Tibial nerve (tissue), 4 donors: Measurements from ENCODE around the gene HPS4. TPM values are rescaled to one million over a fixed set of nuclear protein-coding genes. Genes with fewer than 3 reads are reported as not detected.

Experiments used
- DNase-seq, 2 donors: peaks; one replicate each; pipeline ENCODE4 v3.0.0-alpha.2; 2019; ENCODE audit warnings: low spot score in 2 of 2
- H3K27ac ChIP-seq, 4 donors: fragments of 200-600 bp; sonication (generic) in 3 of 4; one replicate each; pipeline ENCODE4 v1.5.1; 2017 to 2019; ENCODE audit warnings: mild to moderate bottlenecking in 1 of 4
- H3K27me3 ChIP-seq, 2 donors: fragments of 200-600 bp; sonication (generic) in 1 of 2; one replicate each; pipeline versions ENCODE4 v1.5.1 to v1.6.0; 2017 to 2019
- H3K36me3 ChIP-seq, 3 donors: fragments of 200-600 bp; sonication (generic); one replicate each; pipeline ENCODE4 v1.5.1; 2018 to 2019
- H3K4me1 ChIP-seq, 4 donors: fragments of 200-600 bp; sonication (generic) in 3 of 4; one replicate each; pipeline ENCODE4 v1.5.1; 2017 to 2019
- H3K4me3 ChIP-seq, 4 donors: fragments of 200-600 bp; sonication (generic) in 3 of 4; one replicate each; pipeline ENCODE4 v1.5.1; 2017 to 2019; ENCODE audit warnings: mild to moderate bottlenecking in 1 of 4, moderate library complexity in 1 of 4
- H3K9me3 ChIP-seq, 4 donors: fragments of 200-600 bp; sonication (generic) in 3 of 4; one replicate each; pipeline ENCODE4 v1.5.1; 2017 to 2019
- CTCF ChIP-seq, 5 experiments: fragments of 200-600 bp in 3 of 5; fragments of 450-650 bp in 2 of 5; sonication (generic) in 3 of 5; IDR thresholded peaks; one replicate each; pipeline ENCODE4 v1.5.1; 2016 to 2019; ENCODE audit warnings: antibody characterized with exemption in 5 of 5, mild to moderate bottlenecking in 3 of 5, moderate library complexity in 2 of 5
- EP300 ChIP-seq, 2 donors: sonication (generic); formaldehyde crosslinking; IDR thresholded peaks; one replicate each; pipeline ENCODE4 v1.6.1; 2017; ENCODE audit warnings: antibody characterized with exemption in 2 of 2, mild to moderate bottlenecking in 1 of 2
- POLR2A ChIP-seq, 2 donors: fragments of 450-650 bp; IDR thresholded peaks; one replicate each; pipeline ENCODE4 v1.6.1; 2017; ENCODE audit warnings: antibody characterized with exemption in 2 of 2, mild to moderate bottlenecking in 2 of 2, moderate library complexity in 2 of 2
- WGBS, 2 donors: methylation state at CpG; one replicate each; pipeline ENCODE4 v1.1.5; 2018; 5-methylcytosine and 5-hydroxymethylcytosine counted together
- total RNA-seq, 4 donors: library from RNA; depleted of rRNA; stranded (reverse); fragments of >200 nt; gene quantifications; one replicate each; pipeline ENCODE4 v1.1.0, GENCODE V29; 2016

Gene HPS4
- total RNA-seq, 4 donors from 2014 or later, result 32.7 to 62.3 (median 46.0) TPM

GRCh38 chr22:26486394-26486793, 2.8 kb upstream of the HPS4 start:
- no peak for DNase-seq
- TF ChIP-seq POLR2A (IDR thresholded peaks at IDR 0.05) (no peak), EP300 (IDR thresholded peaks at IDR 0.05) (no peak), CTCF (IDR thresholded peaks at IDR 0.05) (no peak)
- 80 to 82% methylated on average over 5 of the region's 5 CpGs for WGBS, 2 donors

GRCh38 chr22:26485806-26486390, 2.3 kb upstream of the HPS4 start:
- no peak for TF ChIP-seq EP300 (IDR thresholded peaks at IDR 0.05)
- TF ChIP-seq POLR2A (IDR thresholded peaks at IDR 0.05), result no peak
- no peak for TF ChIP-seq CTCF (IDR thresholded peaks at IDR 0.05)
- Histone ChIP-seq H3K36me3 (peaks cover 0 to 56% (median 11%) of the 10 kb centered on the region in 3 donors), H3K9me3 (no peaks in the 10 kb centered on the region), H3K4me1 (peaks cover 0 to 46% (median 28%) of the 10 kb centered on the region in 4 donors), H3K27ac (no peak overlapping the region), H3K4me3 (no peak overlapping the region), H3K27me3 (no peaks in the 10 kb centered on the region)
- WGBS, 2 donors, result 57 to 67% methylated on average over 3 of the region's 3 CpGs
- no peak for DNase-seq

More at GRCh38 chr22:26486394-26486793, 2.8 kb upstream of the HPS4 start:
- Histone ChIP-seq H3K4me1 (peaks cover 0 to 41% (median 23%) of the 10 kb centered on the region in 4 donors), H3K9me3 (no peaks in the 10 kb centered on the region), H3K27ac (no peak overlapping the region), H3K27me3 (no peaks in the 10 kb centered on the region), H3K4me3 (no peak overlapping the region), H3K36me3 (peaks cover 0 to 57% (median 11%) of the 10 kb centered on the region in 3 donors)

GRCh38 chr22:26485013-26485412, 1.4 kb upstream of the HPS4 start:
- WGBS, 2 donors, result 59 to 69% methylated on average over 7 of the region's 7 CpGs
- Histone ChIP-seq H3K4me3 (no peak overlapping the region), H3K4me1 (peaks cover 0 to 55% (median 35%) of the 10 kb centered on the region in 4 donors)

GRCh38 chr22:26484360-26484706, 750 bp upstream of the HPS4 start:
- H3K27me3 ChIP-seq, result no peaks in the 10 kb centered on the region
- TF ChIP-seq POLR2A (IDR thresholded peaks at IDR 0.05) (no peak), CTCF (IDR thresholded peaks at IDR 0.05) (no peak), EP300 (IDR thresholded peaks at IDR 0.05) (no peak)
- peak overlapping the region; percentile 96 to 100 (median 98) for H3K27ac ChIP-seq
- H3K36me3 ChIP-seq, result peaks cover 0 to 45% (median 5%) of the 10 kb centered on the region in 3 donors
- peak overlapping the region; percentile 94 to 99 (median 97) for H3K4me3 ChIP-seq
- no peaks in the 10 kb centered on the region for H3K9me3 ChIP-seq
- no peak for DNase-seq
- peaks cover 0 to 61% (median 38%) of the 10 kb centered on the region in 4 donors for H3K4me1 ChIP-seq
- WGBS, 2 donors, result 11% methylated on average over 6 of the region's 6 CpGs

More at GRCh38 chr22:26485013-26485412, 1.4 kb upstream of the HPS4 start:
- TF ChIP-seq EP300 (IDR thresholded peaks at IDR 0.05) (no peak), POLR2A (IDR thresholded peaks at IDR 0.05) (no peak), CTCF (IDR thresholded peaks at IDR 0.05) (no peak)
- Histone ChIP-seq H3K27me3 (no peaks in the 10 kb centered on the region), H3K36me3 (peaks cover 0 to 52% (median 9%) of the 10 kb centered on the region in 3 donors), H3K27ac (peak overlapping the region in 1 of 4 donors; percentile 97), H3K9me3 (no peaks in the 10 kb centered on the region)
- DNase-seq, result no peak

GRCh38 chr22:26483043-26483438, 542 bp downstream of the HPS4 start:
- peaks cover 0 to 73% (median 39%) of the 10 kb centered on the region in 4 donors for H3K4me1 ChIP-seq
- peaks cover 0 to 42% (median 0%) of the 10 kb centered on the region in 3 donors for H3K36me3 ChIP-seq
- TF ChIP-seq EP300 (IDR thresholded peaks at IDR 0.05), result no peak
- no peak for TF ChIP-seq POLR2A (IDR thresholded peaks at IDR 0.05)
- no peak for TF ChIP-seq CTCF (IDR thresholded peaks at IDR 0.05)
- peak overlapping the region; percentile 96 to 100 (median 98) for H3K27ac ChIP-seq
- no peak for DNase-seq
- no peaks in the 10 kb centered on the region for H3K9me3 ChIP-seq
- peak overlapping the region; percentile 94 to 99 (median 97) for H3K4me3 ChIP-seq
- H3K27me3 ChIP-seq, result no peaks in the 10 kb centered on the region
- 6 to 8% methylated on average over 7 of the region's 7 CpGs for WGBS, 2 donors
